HG03439 (cell line): Measurements from ENCODE around the gene ACY1.

ENCODE experiments used
- ATAC-seq: cut with Tn5 transposase; IDR thresholded peaks from one replicate; pipeline ENCODE4 v1.9.1; 2021; ENCODE audit warnings: mild to moderate bottlenecking, moderate library complexity; ENCODE audit not compliant: unreplicated experiment

Gene ACY1

GRCh38 chr3:51945926-51946705 is 37.2 kb upstream of the ACY1 start:
- no peak for ATAC-seq

- no peak for ATAC-seq
These were observed 36.5 kb upstream of the ACY1 start for GRCh38 chr3:51946796-51947195.

GRCh38 chr3:51947215-51947900 is 36.0 kb upstream of the ACY1 start:
- no peak for ATAC-seq

GRCh38 chr3:51948016-51948580 is 35.2 kb upstream of the ACY1 start:
- ATAC-seq = no peak

- no peak for ATAC-seq
These were observed 34.2 kb upstream of the ACY1 start for GRCh38 chr3:51949121-51949520.

GRCh38 chr3:51950899-51951298 is 32.4 kb upstream of the ACY1 start:
- ATAC-seq = no peak

GRCh38 chr3:51953445-51953844 is 29.9 kb upstream of the ACY1 start:
- ATAC-seq = no peak

- no peak for ATAC-seq
These were observed 29.2 kb upstream of the ACY1 start for GRCh38 chr3:51954105-51954504.

- ATAC-seq = no peak
These were observed 28.6 kb upstream of the ACY1 start for GRCh38 chr3:51954713-51955112.

GRCh38 chr3:51955175-51955892 is 28.0 kb upstream of the ACY1 start, which contains the start of gene GPR62:
GPR62 (plus strand) TSS chr3:51955381; CDS start chr3:51955653, 272 bp downstream.
- no peak for ATAC-seq

- ATAC-seq = no peak
These were observed 27.2 kb upstream of the ACY1 start for GRCh38 chr3:51955893-51956770.

GRCh38 chr3:51957520-51958205 is 25.7 kb upstream of the ACY1 start:
- ATAC-seq = no peak

- ATAC-seq = no peak
These were observed 24.5 kb upstream of the ACY1 start for GRCh38 chr3:51958603-51959521.

- no peak for ATAC-seq
These were observed 23.7 kb upstream of the ACY1 start for GRCh38 chr3:51959651-51960050.

- ATAC-seq = no peak
These were observed 22.9 kb upstream of the ACY1 start for GRCh38 chr3:51960386-51960785.

GRCh38 chr3:51961011-51961410 is 22.3 kb upstream of the ACY1 start:
- no peak for ATAC-seq

GRCh38 chr3:51961602-51962569 is 21.4 kb upstream of the ACY1 start:
- no peak for ATAC-seq
